ENCODE results near the gene B3GLCT. TPM values are rescaled to one million over a fixed set of nuclear protein-coding genes. Genes with fewer than 3 reads are reported as not detected.

Gene B3GLCT
- total and polyA plus RNA-seq, 10 donors: 2.0 to 9.2 (median 5.5) TPM

GRCh38 chr13:31219909-31220598, 20.3 kb downstream of the B3GLCT start:
- Histone ChIP-seq H3K4me3 (no peak overlapping the region), H3K4me1 (no peaks in the 10 kb centered on the region), H3K9me3 (no peaks in the 10 kb centered on the region), H3K36me3 (peaks cover 0 to 6% (median 0%) of the 10 kb centered on the region in 6 donors), H3K27me3 (replicated peaks in 1 of 7) (no peaks in the 10 kb centered on the region), H3K27ac (no peak overlapping the region)
- DNase-seq: no peak
- TF ChIP-seq POLR2AphosphoS5 (IDR thresholded peaks at IDR 0.05) (no peak), CTCF (IDR thresholded peaks at IDR 0.05 in 8 of 11, conservative IDR thresholded peaks at IDR 0.05 in 3 of 11) (no peak)
- WGBS, 5 donors: 82 to 88% (median 86%) methylated on average over 4 of the region's 4 CpGs
- intact Hi-C loops (cut with DNase I; ENCODE audit: low total_unique reads): no loop called here

- Histone ChIP-seq H3K4me1 (no peaks in the 10 kb centered on the region), H3K9me3 (no peaks in the 10 kb centered on the region), H3K27me3 (replicated peaks in 1 of 7) (no peaks in the 10 kb centered on the region), H3K27ac (no peak overlapping the region), H3K4me3 (no peak overlapping the region), H3K36me3 (peaks cover 0 to 15% (median 0%) of the 10 kb centered on the region in 6 donors)
- WGBS, 5 donors: 76 to 100% (median 97%) methylated on average over 3 of the region's 3 CpGs
- no peak for TF ChIP-seq POLR2A (IDR thresholded peaks at IDR 0.05)
- TF ChIP-seq POLR2AphosphoS5 (IDR thresholded peaks at IDR 0.05): no peak
- TF ChIP-seq CTCF (IDR thresholded peaks at IDR 0.05 in 8 of 11, conservative IDR thresholded peaks at IDR 0.05 in 3 of 11): no peak
- intact Hi-C loops (cut with DNase I; ENCODE audit: low total_unique reads): no loop called here
- no peak for DNase-seq
Observed at GRCh38 chr13:31221057-31221456, 21.3 kb downstream of the B3GLCT start.

GRCh38 chr13:31223215-31223614, 23.4 kb downstream of the B3GLCT start:
- intact Hi-C loops (cut with DNase I; ENCODE audit: low total_unique reads): no loop called here
- peaks cover 0 to 15% (median 0%) of the 10 kb centered on the region in 6 donors for H3K36me3 ChIP-seq
- no peaks in the 10 kb centered on the region for H3K27me3 ChIP-seq (replicated peaks in 1 of 7)
- DNase-seq: no peak
- H3K4me1 ChIP-seq: no peaks in the 10 kb centered on the region
- no peak overlapping the region for H3K4me3 ChIP-seq
- H3K27ac ChIP-seq: no peak overlapping the region
- 94 to 98% (median 97%) methylated on average over 7 of the region's 7 CpGs for WGBS, 5 donors
- no peaks in the 10 kb centered on the region for H3K9me3 ChIP-seq
- TF ChIP-seq POLR2A (IDR thresholded peaks at IDR 0.05) (no peak), CTCF (IDR thresholded peaks at IDR 0.05 in 8 of 11, conservative IDR thresholded peaks at IDR 0.05 in 3 of 11) (no peak), POLR2AphosphoS5 (IDR thresholded peaks at IDR 0.05) (no peak)

- no peaks in the 10 kb centered on the region for H3K27me3 ChIP-seq (replicated peaks in 1 of 7)
- no peaks in the 10 kb centered on the region for H3K4me1 ChIP-seq
- DNase-seq: no peak
- intact Hi-C loops (cut with DNase I; ENCODE audit: low total_unique reads): no loop called here
- TF ChIP-seq CTCF (IDR thresholded peaks at IDR 0.05 in 8 of 11, conservative IDR thresholded peaks at IDR 0.05 in 3 of 11): no peak
- no peak for TF ChIP-seq POLR2AphosphoS5 (IDR thresholded peaks at IDR 0.05)
- no peak for TF ChIP-seq POLR2A (IDR thresholded peaks at IDR 0.05)
- no peak overlapping the region for H3K27ac ChIP-seq
- H3K36me3 ChIP-seq: peaks cover 0 to 15% (median 0%) of the 10 kb centered on the region in 6 donors
- 77 to 90% (median 86%) methylated on average over 2 of the region's 2 CpGs for WGBS, 5 donors
- no peaks in the 10 kb centered on the region for H3K9me3 ChIP-seq
- H3K4me3 ChIP-seq: no peak overlapping the region
Observed at GRCh38 chr13:31223640-31224039, 23.9 kb downstream of the B3GLCT start.

Measured in spleen (tissue), 11 donors.